NCI-H2107 (cell line): ENCODE measurements around the gene COP1.
"Not testable (repeated sequence)": the region's sequence is repeated elsewhere in the genome, so short reads cannot be mapped to it uniquely, and the experiment has no call there.

Source experiments
- DNase-seq: peaks from one replicate; lab custom pipeline; 2025; lab: John Stamatoyannopoulos, UW

Gene COP1

GRCh38 chr1:176122282-176122681, 84.8 kb downstream of the COP1 start:
- DNase-seq, result no peak

GRCh38 chr1:176119549-176119948, 87.5 kb downstream of the COP1 start:
- no peak for DNase-seq

- DNase-seq, result no peak
Observed at GRCh38 chr1:176118985-176119384, 88.1 kb downstream of the COP1 start.

- no peak for DNase-seq
Observed at GRCh38 chr1:176111835-176112234, 95.3 kb downstream of the COP1 start.

- no peak for DNase-seq
Observed at GRCh38 chr1:176110203-176110602, 96.9 kb downstream of the COP1 start.

GRCh38 chr1:176102768-176103350, 104.2 kb downstream of the COP1 start:
- DNase-seq, result no peak

GRCh38 chr1:176101951-176102642, 105.0 kb downstream of the COP1 start:
- no peak for DNase-seq

- no peak for DNase-seq
Observed at GRCh38 chr1:176098560-176098959, 108.5 kb downstream of the COP1 start.

- DNase-seq, result no peak
Observed at GRCh38 chr1:176096015-176096414, 111.1 kb downstream of the COP1 start.

- no peak for DNase-seq
Observed at GRCh38 chr1:176090766-176091165, 116.3 kb downstream of the COP1 start.

- not testable (repeated sequence) for DNase-seq
Observed at GRCh38 chr1:176087746-176088145, 119.3 kb downstream of the COP1 start.

- DNase-seq, result peak; percentile 52
Observed at GRCh38 chr1:176073524-176074157, 133.4 kb downstream of the COP1 start.

- no peak for DNase-seq
Observed at GRCh38 chr1:176068901-176069300, 138.2 kb downstream of the COP1 start.

GRCh38 chr1:176068256-176068655, 138.8 kb downstream of the COP1 start:
- no peak for DNase-seq

- no peak for DNase-seq
Observed at GRCh38 chr1:176066709-176067108, 140.4 kb downstream of the COP1 start.

- DNase-seq, result no peak
Observed at GRCh38 chr1:176058686-176059085, 148.4 kb downstream of the COP1 start.

- DNase-seq, result no peak
Observed at GRCh38 chr1:176056312-176056711, 150.8 kb downstream of the COP1 start.

GRCh38 chr1:176055398-176055797, 151.7 kb downstream of the COP1 start:
- no peak for DNase-seq

- DNase-seq, result no peak
Observed at GRCh38 chr1:176051902-176052518, 155.1 kb downstream of the COP1 start.

- no peak for DNase-seq
Observed at GRCh38 chr1:176051402-176051801, 155.7 kb downstream of the COP1 start.

- no peak for DNase-seq
Observed at GRCh38 chr1:176049582-176049981, 157.5 kb downstream of the COP1 start.

- no peak for DNase-seq
Observed at GRCh38 chr1:176046926-176047325, 160.2 kb downstream of the COP1 start.

- DNase-seq, result no peak
Observed at GRCh38 chr1:176043537-176043936, 163.5 kb downstream of the COP1 start.
